Fibroblast of upper back skin (primary cell): Measurements from ENCODE around the gene KRT72.
"Not testable (repeated sequence)": the region's sequence is repeated elsewhere in the genome, so short reads cannot be mapped to it uniquely, and the experiment has no call there.

ENCODE experiments used
- DNase-seq: peaks from one replicate; pipeline ENCODE4 v3.0.0-alpha.2; 2013

The KRT72 gene

DNA sequence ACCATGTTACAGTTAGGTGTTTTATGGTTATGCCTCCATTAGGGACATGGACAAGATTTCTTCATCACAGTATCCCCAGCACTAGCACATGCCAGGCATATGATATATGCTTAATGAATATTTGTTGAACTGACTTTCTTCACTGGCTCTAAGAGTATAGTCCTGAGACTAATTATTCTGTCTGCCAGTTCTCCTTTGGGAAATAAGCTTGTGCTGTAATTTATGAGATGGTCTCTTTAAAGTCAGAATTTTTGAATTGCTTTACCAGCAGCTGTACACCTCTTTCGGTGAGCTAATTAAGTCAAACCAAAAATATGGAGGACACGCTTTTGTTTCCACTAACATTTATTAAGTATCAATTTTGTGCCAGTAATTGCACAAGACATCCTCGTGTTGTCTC, 4.8 kb upstream of the KRT72 start:
- no peak for DNase-seq

DNA sequence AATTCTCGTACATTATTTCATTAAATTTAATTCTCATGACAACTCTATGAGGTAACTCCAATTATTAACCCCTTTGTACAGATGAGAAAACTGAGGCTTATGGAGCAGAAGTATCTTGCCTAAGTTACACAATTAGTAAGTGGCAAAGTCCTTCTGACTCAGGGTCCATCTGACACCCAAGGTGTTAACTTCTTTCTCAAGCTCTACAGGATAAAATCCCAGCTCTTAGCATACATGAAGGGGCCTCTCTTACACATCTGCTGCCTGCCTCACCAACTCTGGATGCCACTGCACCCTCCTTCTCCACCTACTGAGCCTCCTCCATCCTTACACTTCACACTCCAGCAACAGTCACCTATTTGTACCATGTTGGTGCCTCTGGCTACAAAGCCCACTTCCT, 4.3 kb upstream of the KRT72 start:
- no peak for DNase-seq

GRCh38 chr12:52604859-52605258, 3.6 kb upstream of the KRT72 start:
- no peak for DNase-seq

GRCh38 chr12:52603314-52603713, 2.1 kb upstream of the KRT72 start:
- DNase-seq, result peak; percentile 2

DNA sequence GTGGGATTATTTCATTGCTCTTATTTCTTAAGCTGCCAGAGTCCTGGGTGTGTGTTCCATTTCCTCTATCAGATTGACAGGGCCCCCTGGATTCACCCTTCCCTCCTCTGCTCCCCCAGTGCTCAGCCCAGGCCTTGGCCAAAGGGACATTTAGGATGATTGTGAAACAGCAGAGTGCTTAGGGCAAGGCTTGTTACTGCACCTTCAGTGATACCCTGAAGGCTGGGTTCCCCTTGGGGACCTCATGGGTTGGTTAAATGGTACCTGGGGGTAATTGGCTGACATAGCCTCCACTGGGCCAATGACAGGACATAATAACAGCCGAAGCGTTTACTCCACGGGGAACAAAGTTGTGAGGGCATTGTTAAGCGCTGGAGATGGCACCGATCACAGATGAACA, 1.3 kb upstream of the KRT72 start:
- no peak for DNase-seq

- DNase-seq, result no peak
Measured at GRCh38 chr12:52601671-52602070, 408 bp upstream of the KRT72 start.

DNA sequence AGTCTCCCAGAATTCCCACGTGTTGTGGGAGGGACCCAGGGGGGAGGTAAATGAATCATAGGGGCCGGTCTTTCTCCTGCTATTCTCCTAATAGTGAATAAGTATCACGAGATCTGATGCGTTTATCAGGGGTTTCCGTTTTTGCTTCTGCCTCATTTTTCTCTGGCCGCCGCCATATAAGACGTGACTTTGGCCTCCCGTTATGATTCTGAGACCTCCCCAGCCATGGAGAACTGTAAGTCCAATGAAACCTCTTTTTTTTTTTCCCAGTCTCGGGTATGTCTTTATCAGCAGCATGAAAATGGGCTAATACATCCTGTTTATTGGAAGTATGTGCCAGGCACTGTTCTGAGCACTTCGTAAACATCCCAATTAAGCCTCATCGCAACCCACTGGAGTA, 788 bp downstream of the KRT72 start:
- no peak for DNase-seq

GRCh38 chr12:52600071-52600470, 1.2 kb downstream of the KRT72 start:
- no peak for DNase-seq

DNA sequence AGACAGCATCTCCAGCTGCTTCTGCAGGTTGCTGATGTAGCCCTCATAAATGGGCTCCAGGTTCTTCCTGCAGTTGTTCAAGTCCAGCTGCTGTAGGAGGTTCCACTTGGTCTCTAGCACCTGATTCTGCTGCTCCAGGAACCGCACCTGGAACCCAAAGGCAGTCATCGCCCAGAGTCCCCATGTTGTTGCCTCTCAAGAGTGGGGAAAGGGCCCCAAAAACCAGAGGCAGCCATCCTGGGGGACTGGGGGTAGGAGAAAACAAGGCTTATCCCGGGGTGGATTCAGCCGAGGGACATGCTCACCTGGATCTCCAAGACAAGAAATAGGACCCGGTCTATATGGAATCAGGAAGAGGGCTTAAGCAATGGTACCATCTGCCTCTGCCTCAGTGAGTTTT, 2.3 kb downstream of the KRT72 start:
- DNase-seq, result no peak

DNA sequence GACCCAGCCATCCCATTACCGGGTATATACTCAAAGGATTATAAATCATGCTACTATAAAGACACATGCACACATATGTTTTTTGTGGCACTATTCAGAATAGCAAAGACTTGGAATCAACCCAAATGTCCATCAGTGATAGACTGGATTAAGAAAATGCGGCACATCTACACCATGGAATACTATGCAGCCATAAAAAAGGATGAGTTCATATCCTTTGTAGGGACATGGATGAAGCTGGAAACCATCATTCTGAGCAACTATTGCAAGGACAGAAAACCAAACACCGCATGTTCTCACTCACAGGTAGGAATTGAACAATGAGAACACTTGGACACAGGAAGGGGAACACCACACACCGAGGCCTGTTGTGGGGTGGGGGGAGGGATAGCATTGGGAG, 7.0 kb downstream of the KRT72 start:
- DNase-seq, result not testable (repeated sequence)

DNA sequence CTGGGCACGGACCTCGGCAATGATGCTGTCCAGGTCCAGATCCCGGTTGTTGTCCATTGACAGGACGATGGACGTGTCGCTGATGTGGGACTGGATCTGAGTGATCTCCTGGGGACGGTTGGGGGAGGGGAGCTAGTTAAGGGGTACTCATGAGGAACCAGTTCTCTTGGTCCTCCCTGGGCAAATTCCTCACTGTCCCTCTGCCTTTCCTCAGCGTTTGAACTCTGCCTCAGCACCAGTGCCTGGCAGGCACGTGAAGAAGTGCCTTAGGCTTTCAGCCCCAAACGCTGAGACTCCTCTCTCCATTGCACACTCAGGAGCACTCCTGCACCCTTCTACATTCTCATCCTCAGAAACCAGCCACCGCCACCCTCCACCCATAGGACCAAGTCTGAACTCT, 9.7 kb downstream of the KRT72 start:
- DNase-seq, result no peak

DNA sequence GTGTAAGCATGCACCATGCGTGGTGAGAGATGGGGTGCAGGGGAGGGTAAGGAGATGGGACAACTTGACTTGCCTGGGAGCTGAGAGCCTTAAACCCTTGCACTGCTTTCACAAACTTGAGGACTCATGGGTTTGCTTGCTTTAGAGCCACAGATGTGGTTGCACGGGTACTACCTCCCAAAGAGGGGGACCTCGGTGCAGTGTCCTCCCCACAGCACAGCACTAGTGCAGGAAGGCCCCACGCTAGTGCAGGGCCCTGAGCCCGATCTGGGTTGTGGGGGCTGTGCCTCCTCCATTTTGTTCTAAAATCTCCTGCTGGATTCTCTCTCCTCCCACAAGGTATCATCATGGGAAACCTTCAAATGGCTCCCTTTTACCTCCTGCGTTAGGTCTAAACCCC, 11.2 kb downstream of the KRT72 start:
- no peak for DNase-seq

GRCh38 chr12:52587563-52587962, 13.7 kb downstream of the KRT72 start:
- DNase-seq, result no peak

GRCh38 chr12:52585946-52586345, 15.3 kb downstream of the KRT72 start:
- no peak for DNase-seq

DNA sequence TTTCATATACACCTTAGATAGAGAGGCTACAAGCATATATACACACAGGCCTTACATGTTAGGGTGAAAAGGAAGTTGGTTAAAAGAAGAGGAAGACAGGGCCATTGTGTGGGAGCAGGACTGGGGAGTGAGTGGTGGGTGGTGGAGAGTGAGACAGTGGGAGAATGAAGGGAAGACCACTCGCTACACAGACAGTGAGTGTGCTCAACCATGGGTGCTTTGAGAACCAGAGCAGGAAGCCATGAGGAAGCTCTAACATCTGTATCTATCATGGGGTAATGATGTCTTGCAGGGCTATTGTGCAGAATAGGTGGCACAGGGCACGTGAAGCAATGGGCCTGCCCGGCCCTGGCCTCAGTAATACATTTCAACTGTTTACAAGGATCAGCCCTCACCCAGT, 16.2 kb downstream of the KRT72 start:
- DNase-seq, result no peak

- DNase-seq, result no peak
Measured at GRCh38 chr12:52584156-52584682, 17.0 kb downstream of the KRT72 start.

DNA sequence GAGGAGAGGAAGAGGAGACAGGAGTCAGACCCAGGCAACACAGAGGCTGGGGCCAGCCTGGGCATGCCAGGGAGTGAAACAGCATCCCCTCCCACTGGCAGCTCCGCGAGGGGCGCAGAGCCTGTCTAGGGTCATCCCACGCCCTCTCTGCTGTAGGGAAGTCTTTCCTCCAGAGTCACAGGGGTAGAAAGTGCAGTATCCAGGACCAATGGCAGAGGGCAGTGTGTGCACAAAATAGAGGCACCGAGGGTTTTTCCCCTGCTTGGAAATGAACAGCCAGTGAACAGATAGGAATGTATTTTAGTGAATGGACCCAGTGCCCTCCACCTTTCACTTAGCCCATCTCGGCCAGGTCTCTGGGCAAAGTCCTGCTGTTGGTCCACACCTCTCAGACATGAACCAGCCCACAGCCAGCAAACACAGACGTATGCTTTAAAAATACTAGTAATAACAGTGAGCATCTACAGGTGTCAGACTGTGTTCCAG, 18.2 kb downstream of the KRT72 start:
- DNase-seq, result peak; percentile 55

GRCh38 chr12:52582486-52582885, 18.8 kb downstream of the KRT72 start:
- DNase-seq, result no peak

DNA sequence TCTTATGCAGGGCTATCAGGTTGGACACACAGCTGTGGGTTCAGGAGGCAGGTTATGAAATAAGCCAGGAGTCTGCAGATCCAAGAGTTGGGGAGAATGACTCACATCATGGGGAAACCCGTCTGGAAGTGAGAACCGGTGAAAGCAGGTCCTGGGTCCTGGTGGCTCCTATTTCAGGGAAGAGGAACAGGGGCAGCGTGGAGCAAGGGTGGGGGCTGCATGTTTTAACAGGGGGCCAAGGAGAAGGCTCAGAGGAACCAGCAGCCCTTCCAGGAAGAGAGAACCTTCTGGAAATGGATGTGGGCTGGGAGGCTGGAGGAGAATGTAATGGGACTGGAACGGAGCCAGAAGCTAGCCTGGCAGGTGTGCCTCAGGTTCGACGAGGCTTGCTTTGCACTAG, 19.8 kb downstream of the KRT72 start:
- peak; percentile 19 for DNase-seq

DNA sequence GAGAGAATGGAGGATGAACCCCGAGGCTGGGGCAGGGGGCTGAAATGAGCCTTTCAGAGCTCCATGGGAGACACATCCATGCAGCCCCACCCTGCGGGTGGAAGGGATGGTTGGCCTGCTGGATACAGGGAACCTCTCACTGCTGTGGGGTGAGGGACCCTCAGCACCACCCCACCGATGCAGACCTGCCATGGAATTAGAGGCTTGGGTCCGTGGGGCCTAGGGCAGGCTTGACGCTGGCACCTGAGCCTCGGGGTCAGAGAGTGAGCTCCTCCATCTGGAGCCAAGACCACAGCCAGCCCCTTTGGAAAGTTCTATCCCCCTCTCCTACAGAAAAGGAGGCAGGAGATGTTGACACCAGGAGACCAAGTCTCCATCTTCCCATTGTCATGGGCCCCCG, 20.2 kb downstream of the KRT72 start:
- no peak for DNase-seq

DNA sequence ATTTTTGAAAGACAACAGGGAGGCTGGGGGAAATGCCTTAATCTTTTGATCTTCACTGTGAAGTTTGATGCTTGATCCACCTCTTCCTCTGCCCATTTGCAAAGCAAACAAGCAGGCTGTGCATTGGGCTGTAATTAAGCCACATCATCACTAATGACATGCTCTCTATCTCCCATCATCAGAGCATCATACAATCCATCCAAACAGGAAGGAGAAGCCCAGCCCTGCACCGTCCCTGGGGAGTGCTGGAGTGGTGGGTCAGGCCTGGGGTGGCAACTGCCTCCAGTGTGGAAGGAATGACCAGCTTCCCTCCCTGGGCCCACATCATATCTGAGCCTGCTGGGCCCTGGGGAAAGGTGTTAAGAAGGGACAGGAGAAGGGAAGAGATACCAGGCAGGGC, 20.8 kb downstream of the KRT72 start:
- DNase-seq, result no peak

- no peak for DNase-seq
Measured at GRCh38 chr12:52579468-52580465, 21.5 kb downstream of the KRT72 start.

GRCh38 chr12:52578469-52578868, 22.8 kb downstream of the KRT72 start:
- no peak for DNase-seq

DNA sequence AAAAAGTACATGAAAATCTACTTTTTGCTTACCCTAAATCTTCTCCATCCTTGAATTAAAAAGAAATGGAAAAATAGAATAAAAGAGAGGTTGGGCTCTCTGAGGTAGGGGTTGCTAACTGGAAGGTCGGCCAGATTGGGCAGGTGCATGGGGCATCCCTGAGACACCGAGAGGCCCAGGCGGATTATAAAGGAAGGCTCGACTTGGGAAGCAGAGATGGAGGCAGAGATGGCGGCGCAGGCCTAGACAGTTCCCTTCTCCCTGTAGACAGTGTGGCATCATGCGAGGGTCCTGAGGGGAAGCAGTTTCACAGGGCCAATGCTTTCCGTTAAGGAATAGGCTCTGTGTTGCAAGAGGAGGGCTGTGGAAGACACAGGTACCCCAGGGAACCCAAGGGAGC, 23.9 kb downstream of the KRT72 start:
- DNase-seq, result no peak

GRCh38 chr12:52575948-52576347, 25.3 kb downstream of the KRT72 start:
- no peak for DNase-seq
